ENCODE data around the gene DTWD1. TPM values are rescaled to one million over a fixed set of nuclear protein-coding genes. Genes with fewer than 3 reads are reported as not detected.

DTWD1 gene
- total RNA-seq, 1 experiment from 2014 or later: 32.5 TPM

DNA sequence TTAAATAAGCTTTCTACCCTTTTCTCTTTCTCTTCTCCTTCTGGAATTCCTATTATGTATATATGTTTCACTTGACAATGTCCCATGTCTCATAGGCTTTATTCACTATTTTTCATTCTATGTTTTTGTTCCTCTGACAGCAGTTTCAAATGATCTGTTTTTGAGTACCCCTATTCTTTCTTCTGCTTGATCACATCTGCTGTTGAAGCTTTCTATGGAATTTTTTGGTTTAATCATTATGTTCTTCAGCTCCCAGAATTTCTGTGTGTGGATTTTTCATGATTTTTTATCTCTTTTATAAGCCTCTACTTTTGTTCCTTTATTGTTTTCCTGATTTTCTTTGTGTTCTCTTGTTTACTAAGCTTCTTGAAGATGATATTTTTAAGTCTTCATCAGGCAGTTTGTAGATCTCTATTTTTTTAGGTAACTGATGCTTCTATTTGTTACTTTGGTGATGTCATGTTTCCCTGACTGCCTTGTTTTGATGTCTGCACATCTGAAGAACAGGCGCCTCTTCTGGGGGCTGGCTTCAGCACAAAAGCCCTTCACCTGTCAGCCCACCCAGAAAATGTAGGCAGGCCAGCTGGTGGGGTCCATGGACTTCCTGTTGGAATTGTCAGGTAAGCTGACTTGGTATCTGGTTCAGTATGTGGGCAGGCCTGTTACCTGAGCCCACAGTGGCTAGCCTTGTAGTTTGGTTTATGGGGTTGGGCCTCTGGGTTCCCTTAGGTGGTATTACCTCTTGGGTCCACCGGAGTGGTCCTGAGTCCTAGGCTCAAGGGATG lies 16.0 kb upstream of the DTWD1 start (continued):
- TF ChIP-seq, protein P1, sequence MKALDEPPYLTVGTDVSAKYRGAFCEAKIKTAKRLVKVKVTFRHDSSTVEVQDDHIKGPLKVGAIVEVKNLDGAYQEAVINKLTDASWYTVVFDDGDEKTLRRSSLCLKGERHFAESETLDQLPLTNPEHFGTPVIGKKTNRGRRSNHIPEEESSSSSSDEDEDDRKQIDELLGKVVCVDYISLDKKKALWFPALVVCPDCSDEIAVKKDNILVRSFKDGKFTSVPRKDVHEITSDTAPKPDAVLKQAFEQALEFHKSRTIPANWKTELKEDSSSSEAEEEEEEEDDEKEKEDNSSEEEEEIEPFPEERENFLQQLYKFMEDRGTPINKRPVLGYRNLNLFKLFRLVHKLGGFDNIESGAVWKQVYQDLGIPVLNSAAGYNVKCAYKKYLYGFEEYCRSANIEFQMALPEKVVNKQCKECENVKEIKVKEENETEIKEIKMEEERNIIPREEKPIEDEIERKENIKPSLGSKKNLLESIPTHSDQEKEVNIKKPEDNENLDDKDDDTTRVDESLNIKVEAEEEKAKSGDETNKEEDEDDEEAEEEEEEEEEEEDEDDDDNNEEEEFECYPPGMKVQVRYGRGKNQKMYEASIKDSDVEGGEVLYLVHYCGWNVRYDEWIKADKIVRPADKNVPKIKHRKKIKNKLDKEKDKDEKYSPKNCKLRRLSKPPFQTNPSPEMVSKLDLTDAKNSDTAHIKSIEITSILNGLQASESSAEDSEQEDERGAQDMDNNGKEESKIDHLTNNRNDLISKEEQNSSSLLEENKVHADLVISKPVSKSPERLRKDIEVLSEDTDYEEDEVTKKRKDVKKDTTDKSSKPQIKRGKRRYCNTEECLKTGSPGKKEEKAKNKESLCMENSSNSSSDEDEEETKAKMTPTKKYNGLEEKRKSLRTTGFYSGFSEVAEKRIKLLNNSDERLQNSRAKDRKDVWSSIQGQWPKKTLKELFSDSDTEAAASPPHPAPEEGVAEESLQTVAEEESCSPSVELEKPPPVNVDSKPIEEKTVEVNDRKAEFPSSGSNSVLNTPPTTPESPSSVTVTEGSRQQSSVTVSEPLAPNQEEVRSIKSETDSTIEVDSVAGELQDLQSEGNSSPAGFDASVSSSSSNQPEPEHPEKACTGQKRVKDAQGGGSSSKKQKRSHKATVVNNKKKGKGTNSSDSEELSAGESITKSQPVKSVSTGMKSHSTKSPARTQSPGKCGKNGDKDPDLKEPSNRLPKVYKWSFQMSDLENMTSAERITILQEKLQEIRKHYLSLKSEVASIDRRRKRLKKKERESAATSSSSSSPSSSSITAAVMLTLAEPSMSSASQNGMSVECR (CRISPR knock-in tag; IDR thresholded peaks at IDR 0.05; ENCODE audit: borderline replicate concordance): no peak
- TF ChIP-seq KAT7 (CRISPR knock-in tag; IDR thresholded peaks at IDR 0.05; ENCODE audit: borderline replicate concordance): no peak
- TF ChIP-seq, protein P2, sequence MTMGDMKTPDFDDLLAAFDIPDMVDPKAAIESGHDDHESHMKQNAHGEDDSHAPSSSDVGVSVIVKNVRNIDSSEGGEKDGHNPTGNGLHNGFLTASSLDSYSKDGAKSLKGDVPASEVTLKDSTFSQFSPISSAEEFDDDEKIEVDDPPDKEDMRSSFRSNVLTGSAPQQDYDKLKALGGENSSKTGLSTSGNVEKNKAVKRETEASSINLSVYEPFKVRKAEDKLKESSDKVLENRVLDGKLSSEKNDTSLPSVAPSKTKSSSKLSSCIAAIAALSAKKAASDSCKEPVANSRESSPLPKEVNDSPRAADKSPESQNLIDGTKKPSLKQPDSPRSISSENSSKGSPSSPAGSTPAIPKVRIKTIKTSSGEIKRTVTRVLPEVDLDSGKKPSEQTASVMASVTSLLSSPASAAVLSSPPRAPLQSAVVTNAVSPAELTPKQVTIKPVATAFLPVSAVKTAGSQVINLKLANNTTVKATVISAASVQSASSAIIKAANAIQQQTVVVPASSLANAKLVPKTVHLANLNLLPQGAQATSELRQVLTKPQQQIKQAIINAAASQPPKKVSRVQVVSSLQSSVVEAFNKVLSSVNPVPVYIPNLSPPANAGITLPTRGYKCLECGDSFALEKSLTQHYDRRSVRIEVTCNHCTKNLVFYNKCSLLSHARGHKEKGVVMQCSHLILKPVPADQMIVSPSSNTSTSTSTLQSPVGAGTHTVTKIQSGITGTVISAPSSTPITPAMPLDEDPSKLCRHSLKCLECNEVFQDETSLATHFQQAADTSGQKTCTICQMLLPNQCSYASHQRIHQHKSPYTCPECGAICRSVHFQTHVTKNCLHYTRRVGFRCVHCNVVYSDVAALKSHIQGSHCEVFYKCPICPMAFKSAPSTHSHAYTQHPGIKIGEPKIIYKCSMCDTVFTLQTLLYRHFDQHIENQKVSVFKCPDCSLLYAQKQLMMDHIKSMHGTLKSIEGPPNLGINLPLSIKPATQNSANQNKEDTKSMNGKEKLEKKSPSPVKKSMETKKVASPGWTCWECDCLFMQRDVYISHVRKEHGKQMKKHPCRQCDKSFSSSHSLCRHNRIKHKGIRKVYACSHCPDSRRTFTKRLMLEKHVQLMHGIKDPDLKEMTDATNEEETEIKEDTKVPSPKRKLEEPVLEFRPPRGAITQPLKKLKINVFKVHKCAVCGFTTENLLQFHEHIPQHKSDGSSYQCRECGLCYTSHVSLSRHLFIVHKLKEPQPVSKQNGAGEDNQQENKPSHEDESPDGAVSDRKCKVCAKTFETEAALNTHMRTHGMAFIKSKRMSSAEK (CRISPR knock-in tag; IDR thresholded peaks at IDR 0.05; ENCODE audit: borderline replicate concordance): no peak
- TF ChIP-seq, protein P3, sequence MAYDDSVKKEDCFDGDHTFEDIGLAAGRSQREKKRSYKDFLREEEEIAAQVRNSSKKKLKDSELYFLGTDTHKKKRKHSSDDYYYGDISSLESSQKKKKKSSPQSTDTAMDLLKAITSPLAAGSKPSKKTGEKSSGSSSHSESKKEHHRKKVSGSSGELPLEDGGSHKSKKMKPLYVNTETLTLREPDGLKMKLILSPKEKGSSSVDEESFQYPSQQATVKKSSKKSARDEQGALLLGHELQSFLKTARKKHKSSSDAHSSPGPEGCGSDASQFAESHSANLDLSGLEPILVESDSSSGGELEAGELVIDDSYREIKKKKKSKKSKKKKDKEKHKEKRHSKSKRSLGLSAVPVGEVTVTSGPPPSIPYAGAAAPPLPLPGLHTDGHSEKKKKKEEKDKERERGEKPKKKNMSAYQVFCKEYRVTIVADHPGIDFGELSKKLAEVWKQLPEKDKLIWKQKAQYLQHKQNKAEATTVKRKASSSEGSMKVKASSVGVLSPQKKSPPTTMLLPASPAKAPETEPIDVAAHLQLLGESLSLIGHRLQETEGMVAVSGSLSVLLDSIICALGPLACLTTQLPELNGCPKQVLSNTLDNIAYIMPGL (CRISPR knock-in tag; IDR thresholded peaks at IDR 0.05): no peak
- TF ChIP-seq ZNF219 (CRISPR knock-in tag; IDR thresholded peaks at IDR 0.05; ENCODE audit: borderline replicate concordance): no peak
- no peak for TF ChIP-seq ZNF263 (CRISPR knock-in tag; IDR thresholded peaks at IDR 0.05; ENCODE audit: low read depth)

DNA sequence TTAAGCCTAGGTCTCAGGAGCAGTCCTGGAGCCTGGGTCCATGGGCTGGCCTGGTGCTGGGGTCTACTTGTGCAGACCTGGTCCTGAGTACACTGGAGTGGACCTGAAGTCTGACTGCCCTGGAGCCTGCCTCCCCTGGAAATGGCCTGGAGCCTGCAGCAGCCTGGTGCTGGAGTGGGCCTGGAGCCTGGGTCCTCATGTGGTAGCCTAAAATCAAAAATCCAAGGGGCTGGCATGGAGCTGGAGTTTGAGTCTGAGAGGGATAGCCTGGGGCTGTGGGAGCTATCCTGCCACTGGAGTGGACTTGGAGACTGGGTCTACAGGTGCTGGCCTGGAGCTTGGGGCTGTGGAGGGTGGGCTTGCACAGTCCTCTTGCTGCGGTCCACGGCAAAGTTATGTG lies 15.3 kb upstream of the DTWD1 start:
- no peak overlapping the region for H3K4me3 Mint-ChIP-seq
- no peak overlapping the region for H3K27ac Mint-ChIP-seq
- CTCF ChIA-PET: no interaction called here

More for the DNA sequence above, 15.3 kb upstream of the DTWD1 start:
- ATAC-seq (no peak), DNase-seq (ENCODE audit: low spot score) (no peak)
- H3K36me3 Mint-ChIP-seq: peaks cover 8% of the 10 kb centered on the region; the same call in 1 of the 2 replicates
- POLR2A ChIA-PET: no interaction called here
- TF ChIP-seq HMGA2 (CRISPR knock-in tag; IDR thresholded peaks at IDR 0.05) (no peak), FOXP1 (CRISPR knock-in tag; IDR thresholded peaks at IDR 0.05; ENCODE audit: borderline replicate concordance) (no peak), RELA (CRISPR knock-in tag; IDR thresholded peaks at IDR 0.05; ENCODE audit: borderline replicate concordance) (no peak)
- TF ChIP-seq, protein P4, sequence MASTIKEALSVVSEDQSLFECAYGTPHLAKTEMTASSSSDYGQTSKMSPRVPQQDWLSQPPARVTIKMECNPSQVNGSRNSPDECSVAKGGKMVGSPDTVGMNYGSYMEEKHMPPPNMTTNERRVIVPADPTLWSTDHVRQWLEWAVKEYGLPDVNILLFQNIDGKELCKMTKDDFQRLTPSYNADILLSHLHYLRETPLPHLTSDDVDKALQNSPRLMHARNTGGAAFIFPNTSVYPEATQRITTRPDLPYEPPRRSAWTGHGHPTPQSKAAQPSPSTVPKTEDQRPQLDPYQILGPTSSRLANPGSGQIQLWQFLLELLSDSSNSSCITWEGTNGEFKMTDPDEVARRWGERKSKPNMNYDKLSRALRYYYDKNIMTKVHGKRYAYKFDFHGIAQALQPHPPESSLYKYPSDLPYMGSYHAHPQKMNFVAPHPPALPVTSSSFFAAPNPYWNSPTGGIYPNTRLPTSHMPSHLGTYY (CRISPR knock-in tag; IDR thresholded peaks at IDR 0.05): no peak
- TF ChIP-seq, protein P5, sequence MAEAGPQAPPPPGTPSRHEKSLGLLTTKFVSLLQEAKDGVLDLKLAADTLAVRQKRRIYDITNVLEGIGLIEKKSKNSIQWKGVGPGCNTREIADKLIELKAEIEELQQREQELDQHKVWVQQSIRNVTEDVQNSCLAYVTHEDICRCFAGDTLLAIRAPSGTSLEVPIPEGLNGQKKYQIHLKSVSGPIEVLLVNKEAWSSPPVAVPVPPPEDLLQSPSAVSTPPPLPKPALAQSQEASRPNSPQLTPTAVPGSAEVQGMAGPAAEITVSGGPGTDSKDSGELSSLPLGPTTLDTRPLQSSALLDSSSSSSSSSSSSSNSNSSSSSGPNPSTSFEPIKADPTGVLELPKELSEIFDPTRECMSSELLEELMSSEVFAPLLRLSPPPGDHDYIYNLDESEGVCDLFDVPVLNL (CRISPR knock-in tag; IDR thresholded peaks at IDR 0.05; ENCODE audit: borderline replicate concordance, low read depth): no peak
- TF ChIP-seq, protein P6, sequence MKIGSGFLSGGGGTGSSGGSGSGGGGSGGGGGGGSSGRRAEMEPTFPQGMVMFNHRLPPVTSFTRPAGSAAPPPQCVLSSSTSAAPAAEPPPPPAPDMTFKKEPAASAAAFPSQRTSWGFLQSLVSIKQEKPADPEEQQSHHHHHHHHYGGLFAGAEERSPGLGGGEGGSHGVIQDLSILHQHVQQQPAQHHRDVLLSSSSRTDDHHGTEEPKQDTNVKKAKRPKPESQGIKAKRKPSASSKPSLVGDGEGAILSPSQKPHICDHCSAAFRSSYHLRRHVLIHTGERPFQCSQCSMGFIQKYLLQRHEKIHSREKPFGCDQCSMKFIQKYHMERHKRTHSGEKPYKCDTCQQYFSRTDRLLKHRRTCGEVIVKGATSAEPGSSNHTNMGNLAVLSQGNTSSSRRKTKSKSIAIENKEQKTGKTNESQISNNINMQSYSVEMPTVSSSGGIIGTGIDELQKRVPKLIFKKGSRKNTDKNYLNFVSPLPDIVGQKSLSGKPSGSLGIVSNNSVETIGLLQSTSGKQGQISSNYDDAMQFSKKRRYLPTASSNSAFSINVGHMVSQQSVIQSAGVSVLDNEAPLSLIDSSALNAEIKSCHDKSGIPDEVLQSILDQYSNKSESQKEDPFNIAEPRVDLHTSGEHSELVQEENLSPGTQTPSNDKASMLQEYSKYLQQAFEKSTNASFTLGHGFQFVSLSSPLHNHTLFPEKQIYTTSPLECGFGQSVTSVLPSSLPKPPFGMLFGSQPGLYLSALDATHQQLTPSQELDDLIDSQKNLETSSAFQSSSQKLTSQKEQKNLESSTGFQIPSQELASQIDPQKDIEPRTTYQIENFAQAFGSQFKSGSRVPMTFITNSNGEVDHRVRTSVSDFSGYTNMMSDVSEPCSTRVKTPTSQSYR (CRISPR knock-in tag; IDR thresholded peaks at IDR 0.05): no peak
- H3K4me1 Mint-ChIP-seq: peaks cover 3% of the 10 kb centered on the region
- H3K9me3 Mint-ChIP-seq: peaks cover 24% of the 10 kb centered on the region
- no peaks in the 10 kb centered on the region; the same call in 1 of the 2 replicates for H3K27me3 Mint-ChIP-seq (ENCODE audit: low read depth)

All from WTC11 (cell line).